ENCODE results near the gene PAK4.

Gene PAK4

DNA sequence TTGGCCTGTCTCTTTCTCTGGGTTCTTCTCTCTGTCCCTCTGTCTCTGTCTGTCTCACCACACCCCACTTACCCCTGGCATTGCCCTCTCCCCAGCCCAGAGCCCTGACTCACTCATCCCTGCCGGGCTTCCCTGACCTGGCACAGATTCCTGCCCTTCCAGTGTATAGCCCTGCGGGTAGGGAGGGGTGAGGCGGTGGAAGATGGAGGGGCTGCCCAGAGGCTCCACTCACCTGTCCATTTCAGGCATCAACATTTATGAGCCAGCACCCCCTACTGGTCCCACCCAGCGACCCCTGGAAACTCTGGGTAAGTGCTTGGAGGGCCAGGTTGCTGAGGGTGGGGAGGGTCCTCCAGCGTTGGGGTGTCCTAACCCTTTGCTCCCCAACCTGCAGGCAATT is 72.2 kb downstream of the PAK4 start:
- H3K27me3 ChIP-seq: peaks cover 31% of the 10 kb centered on the region
- no peaks in the 10 kb centered on the region for H3K36me3 ChIP-seq
- no peak for DNase-seq
- TF ChIP-seq, protein P1, sequence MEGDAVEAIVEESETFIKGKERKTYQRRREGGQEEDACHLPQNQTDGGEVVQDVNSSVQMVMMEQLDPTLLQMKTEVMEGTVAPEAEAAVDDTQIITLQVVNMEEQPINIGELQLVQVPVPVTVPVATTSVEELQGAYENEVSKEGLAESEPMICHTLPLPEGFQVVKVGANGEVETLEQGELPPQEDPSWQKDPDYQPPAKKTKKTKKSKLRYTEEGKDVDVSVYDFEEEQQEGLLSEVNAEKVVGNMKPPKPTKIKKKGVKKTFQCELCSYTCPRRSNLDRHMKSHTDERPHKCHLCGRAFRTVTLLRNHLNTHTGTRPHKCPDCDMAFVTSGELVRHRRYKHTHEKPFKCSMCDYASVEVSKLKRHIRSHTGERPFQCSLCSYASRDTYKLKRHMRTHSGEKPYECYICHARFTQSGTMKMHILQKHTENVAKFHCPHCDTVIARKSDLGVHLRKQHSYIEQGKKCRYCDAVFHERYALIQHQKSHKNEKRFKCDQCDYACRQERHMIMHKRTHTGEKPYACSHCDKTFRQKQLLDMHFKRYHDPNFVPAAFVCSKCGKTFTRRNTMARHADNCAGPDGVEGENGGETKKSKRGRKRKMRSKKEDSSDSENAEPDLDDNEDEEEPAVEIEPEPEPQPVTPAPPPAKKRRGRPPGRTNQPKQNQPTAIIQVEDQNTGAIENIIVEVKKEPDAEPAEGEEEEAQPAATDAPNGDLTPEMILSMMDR (IDR thresholded peaks at IDR 0.05; ENCODE audit: low read depth, low read length): peak; percentile 27
- H3K4me1 ChIP-seq: peaks cover 4% of the 10 kb centered on the region
- H3K9me3 ChIP-seq: no peaks in the 10 kb centered on the region
- no peak overlapping the region for H3K4me3 ChIP-seq (ENCODE audit: low read depth, low read length)

DNA sequence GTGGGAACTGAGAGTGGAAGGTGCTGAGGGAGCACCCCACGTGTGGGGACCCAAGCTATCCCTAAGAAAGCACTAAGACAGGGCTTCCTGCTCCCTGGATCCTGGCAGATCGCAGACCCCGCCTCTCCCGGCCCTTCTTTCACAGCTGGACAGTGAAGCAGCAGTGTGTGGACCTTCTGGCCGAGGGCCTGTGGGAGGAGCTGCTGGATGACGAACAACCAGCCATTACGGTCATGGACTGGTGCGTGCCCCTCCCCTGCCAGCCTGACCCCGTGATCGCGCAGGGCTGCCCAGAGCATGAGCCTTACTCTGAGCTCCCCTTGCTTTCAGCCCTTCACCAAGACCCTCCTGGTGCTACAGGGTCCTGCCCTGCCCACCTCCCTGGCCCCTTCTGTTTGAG is 73.4 kb downstream of the PAK4 start:
- DNase-seq: peak; percentile 59
- peaks cover 4% of the 10 kb centered on the region for H3K4me1 ChIP-seq
- peaks cover 43% of the 10 kb centered on the region for H3K27me3 ChIP-seq
- TF ChIP-seq, protein P1 (IDR thresholded peaks at IDR 0.05; ENCODE audit: low read depth, low read length): no peak
- no peaks in the 10 kb centered on the region for H3K9me3 ChIP-seq
- no peak overlapping the region for H3K4me3 ChIP-seq (ENCODE audit: low read depth, low read length)
- no peaks in the 10 kb centered on the region for H3K36me3 ChIP-seq

GRCh38 chr19:39200066-39200802 is 74.6 kb downstream of the PAK4 start:
- no peak for DNase-seq
- Histone ChIP-seq H3K4me3 (ENCODE audit: low read depth, low read length) (no peak overlapping the region), H3K9me3 (no peaks in the 10 kb centered on the region), H3K36me3 (no peaks in the 10 kb centered on the region), H3K27me3 (peaks cover 50% of the 10 kb centered on the region), H3K4me1 (peaks cover under 1% of the 10 kb centered on the region; the same call in 1 of the 2 replicates)
- TF ChIP-seq, protein P1 (IDR thresholded peaks at IDR 0.05; ENCODE audit: low read depth, low read length): no peak

DNA sequence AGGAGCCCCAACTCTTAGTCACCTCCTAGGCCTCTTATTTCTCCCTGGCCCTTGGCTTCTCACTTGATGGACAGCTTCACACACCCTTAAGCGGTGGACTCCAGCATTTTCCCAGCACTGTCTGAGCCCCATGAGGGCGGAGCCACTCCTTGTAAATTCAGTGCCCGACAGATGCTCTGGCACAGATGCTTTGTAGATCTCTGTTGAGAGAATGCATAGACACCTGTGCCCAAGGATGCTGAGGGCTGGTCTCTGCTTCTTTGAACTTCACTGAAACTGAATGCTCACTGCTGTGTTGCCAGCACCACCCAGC is 75.2 kb downstream of the PAK4 start:
- Histone ChIP-seq H3K4me3 (ENCODE audit: low read depth, low read length) (no peak overlapping the region), H3K4me1 (no peaks in the 10 kb centered on the region), H3K27me3 (peaks cover 46% of the 10 kb centered on the region)

GRCh38 chr19:39202998-39203355 is 77.4 kb downstream of the PAK4 start:
- Histone ChIP-seq H3K4me1 (no peaks in the 10 kb centered on the region), H3K9me3 (no peaks in the 10 kb centered on the region), H3K27me3 (peaks cover 24% of the 10 kb centered on the region), H3K4me3 (ENCODE audit: low read depth, low read length) (no peak overlapping the region), H3K36me3 (no peaks in the 10 kb centered on the region)
- TF ChIP-seq, protein P1 (IDR thresholded peaks at IDR 0.05; ENCODE audit: low read depth, low read length): no peak
- DNase-seq: no peak

More for the DNA sequence above, 75.2 kb downstream of the PAK4 start:
- TF ChIP-seq, protein P1 (IDR thresholded peaks at IDR 0.05; ENCODE audit: low read depth, low read length): no peak
- Histone ChIP-seq H3K9me3 (no peaks in the 10 kb centered on the region), H3K36me3 (no peaks in the 10 kb centered on the region)
- no peak for DNase-seq

Data from BE2C (cell line).